ENCODE results near the gene AKIRIN1.

- TF ChIP-seq TAF1 (IDR thresholded peaks at IDR 0.05; ENCODE audit: borderline replicate concordance, low read depth, low read length) (no peak), POLR2A (IDR thresholded peaks at IDR 0.05; ENCODE audit: low read depth, low read length) (no peak)
Observed at GRCh38 chr1:38994196-38994595, 3.1 kb downstream of the AKIRIN1 start.

Measured in GM12892 (cell line).